ENCODE measurements around the gene MED13L. TPM values are rescaled to one million over a fixed set of nuclear protein-coding genes. Genes with fewer than 3 reads are reported as not detected.

The MED13L gene
- total RNA-seq, 1 donor from 2014 or later = 41.9 TPM

- DNase-seq (ENCODE audit: low spot score) (no peak), ATAC-seq (no peak)
These were observed 88.9 kb downstream of the MED13L start for GRCh38 chr12:116188581-116188980.

- DNase-seq (ENCODE audit: low spot score) = no peak
- peak; percentile 18 for ATAC-seq
These were observed 90.4 kb downstream of the MED13L start for GRCh38 chr12:116187151-116187511.

GRCh38 chr12:116186482-116187150 lies 90.9 kb downstream of the MED13L start:
- ATAC-seq = peak; percentile 69
- DNase-seq (ENCODE audit: low spot score) = no peak

GRCh38 chr12:116184763-116185162 lies 92.7 kb downstream of the MED13L start:
- ATAC-seq (no peak), DNase-seq (ENCODE audit: low spot score) (no peak)

GRCh38 chr12:116183741-116184141 lies 93.8 kb downstream of the MED13L start:
- DNase-seq (ENCODE audit: low spot score) = no peak

GRCh38 chr12:116182359-116183063 lies 95.0 kb downstream of the MED13L start:
- DNase-seq (ENCODE audit: low spot score) = no peak
- ATAC-seq = no peak

More at GRCh38 chr12:116183741-116184141, 93.8 kb downstream of the MED13L start:
- ATAC-seq = no peak

- ATAC-seq (no peak), DNase-seq (ENCODE audit: low spot score) (no peak)
These were observed 97.0 kb downstream of the MED13L start for GRCh38 chr12:116180448-116180847.

GRCh38 chr12:116179384-116179783 lies 98.1 kb downstream of the MED13L start:
- ATAC-seq (no peak), DNase-seq (ENCODE audit: low spot score) (no peak)

- DNase-seq (ENCODE audit: low spot score) (no peak), ATAC-seq (no peak)
These were observed 100.5 kb downstream of the MED13L start for GRCh38 chr12:116177017-116177416.

GRCh38 chr12:116174904-116175303 lies 102.6 kb downstream of the MED13L start:
- ATAC-seq = no peak
- DNase-seq (ENCODE audit: low spot score) = no peak

- ATAC-seq (no peak), DNase-seq (ENCODE audit: low spot score) (no peak)
These were observed 103.5 kb downstream of the MED13L start for GRCh38 chr12:116174006-116174405.

- ATAC-seq (no peak), DNase-seq (ENCODE audit: low spot score) (no peak)
These were observed 105.2 kb downstream of the MED13L start for GRCh38 chr12:116172224-116172849.

GRCh38 chr12:116171549-116171948 lies 105.9 kb downstream of the MED13L start:
- ATAC-seq (no peak), DNase-seq (ENCODE audit: low spot score) (no peak)

- DNase-seq (ENCODE audit: low spot score) (no peak), ATAC-seq (no peak)
These were observed 108.4 kb downstream of the MED13L start for GRCh38 chr12:116169071-116169470.

- DNase-seq (ENCODE audit: low spot score) = no peak
- no peak for ATAC-seq
These were observed 111.2 kb downstream of the MED13L start for GRCh38 chr12:116166306-116166705.

GRCh38 chr12:116165036-116165425 lies 112.5 kb downstream of the MED13L start:
- DNase-seq (ENCODE audit: low spot score) = no peak
- peak; percentile 19 for ATAC-seq

GRCh38 chr12:116164250-116165035 lies 113.0 kb downstream of the MED13L start:
- peak; percentile 11 for ATAC-seq
- no peak for DNase-seq (ENCODE audit: low spot score)

- ATAC-seq = no peak
- DNase-seq (ENCODE audit: low spot score) = no peak
These were observed 115.4 kb downstream of the MED13L start for GRCh38 chr12:116162071-116162470.

GRCh38 chr12:116161588-116161987 lies 115.9 kb downstream of the MED13L start:
- ATAC-seq = peak; percentile 73
- no peak for DNase-seq (ENCODE audit: low spot score)

- ATAC-seq (peak; percentile 51), DNase-seq (ENCODE audit: low spot score) (no peak)
These were observed 116.5 kb downstream of the MED13L start for GRCh38 chr12:116160883-116161458.

GRCh38 chr12:116160231-116160630 lies 117.3 kb downstream of the MED13L start:
- DNase-seq (ENCODE audit: low spot score) (no peak), ATAC-seq (no peak)

Measured in left lobe of liver (tissue), 2 donors.